Endothelial cell (in vitro differentiated cells): Measurements from ENCODE around the gene LIG1. TPM values are rescaled to one million over a fixed set of nuclear protein-coding genes. Genes with fewer than 3 reads are reported as not detected.

Source experiments
- DNase-seq: peaks from one replicate; pipeline ENCODE4 v3.0.0; 2021; ENCODE audit warnings: low spot score
- H3K27ac Mint-ChIP-seq: one replicate; pipeline ENCODE4 v1.8.0; 2021; ENCODE audit warnings: mixed read lengths, inconsistent platforms; ENCODE audit not compliant: unreplicated experiment
- H3K27me3 Mint-ChIP-seq: one replicate; pipeline ENCODE4 v1.8.0; 2021; ENCODE audit warnings: mild to moderate bottlenecking, moderate library complexity, mixed read lengths, inconsistent platforms; ENCODE audit not compliant: unreplicated experiment
- H3K36me3 Mint-ChIP-seq: one replicate; pipeline ENCODE4 v1.8.0; 2021; ENCODE audit warnings: mild to moderate bottlenecking, low read depth, mixed read lengths, inconsistent platforms; ENCODE audit not compliant: unreplicated experiment
- H3K4me1 Mint-ChIP-seq: one replicate; pipeline ENCODE4 v1.8.0; 2021; ENCODE audit warnings: mild to moderate bottlenecking, mixed read lengths, inconsistent platforms; ENCODE audit not compliant: unreplicated experiment
- H3K4me3 Mint-ChIP-seq: one replicate; pipeline ENCODE4 v1.8.0; 2021; ENCODE audit warnings: mild to moderate bottlenecking, mixed read lengths, inconsistent platforms; ENCODE audit not compliant: unreplicated experiment
- H3K9me3 Mint-ChIP-seq: one replicate; pipeline ENCODE4 v1.8.0; 2021; ENCODE audit warnings: mixed read lengths, inconsistent platforms; ENCODE audit not compliant: unreplicated experiment
- CTCF ChIP-seq: fragments of 200-600 bp; sonication (generic); IDR thresholded peaks from one replicate; pipeline ENCODE4 v1.5.0; 2021; ENCODE audit warnings: antibody characterized with exemption; ENCODE audit not compliant: unreplicated experiment
- total RNA-seq: library from RNA; stranded (reverse); fragmentation: NEBNext Ultra II Directional; extraction: Animal tissue kit (Norgen Biotek cat#: 25700); gene quantifications from one replicate; pipeline ENCODE4 v1.2.1, GENCODE V29; 2021; ENCODE audit not compliant: unreplicated experiment

LIG1 gene
- total RNA-seq, 1 donor from 2014 or later, result 51.5 TPM

GRCh38 chr19:48069435-48069834, 100.7 kb downstream of the LIG1 start:
- no peak for TF ChIP-seq CTCF
- H3K36me3 Mint-ChIP-seq, result no peaks in the 10 kb centered on the region
- peaks cover 5% of the 10 kb centered on the region for H3K27me3 Mint-ChIP-seq
- H3K4me3 Mint-ChIP-seq, result no peak overlapping the region
- DNase-seq, result peak; percentile 5
- H3K4me1 Mint-ChIP-seq, result no peaks in the 10 kb centered on the region
- no peaks in the 10 kb centered on the region for H3K9me3 Mint-ChIP-seq
- H3K27ac Mint-ChIP-seq, result no peak overlapping the region

Other genes with a start within 250 kb of the LIG1 start
- not detected for gene BSPH1, start 178.2 kb downstream of the LIG1 start, total RNA-seq
- not detected for gene ELSPBP1, start 175.7 kb downstream of the LIG1 start, total RNA-seq
- gene CABP5, start 126.3 kb downstream of the LIG1 start, total RNA-seq, result not detected
- gene PLA2G4C, start 59.5 kb downstream of the LIG1 start, total RNA-seq, result 1.1 TPM
- 8.8 TPM for gene ZSWIM9, start 336 bp upstream of the LIG1 start, total RNA-seq
- gene CARD8, start 85.6 kb upstream of the LIG1 start, total RNA-seq, result 210 TPM
- gene ZNF114, start 99.7 kb upstream of the LIG1 start, total RNA-seq, result 12.2 TPM
- gene EMP3, start 155.2 kb upstream of the LIG1 start, total RNA-seq, result 10.0 TPM
- gene TMEM143, start 193.6 kb upstream of the LIG1 start, total RNA-seq, result 8.5 TPM
- not detected for gene SYNGR4, start 194.0 kb upstream of the LIG1 start, total RNA-seq
- 325 TPM for gene KDELR1, start 221.2 kb upstream of the LIG1 start, total RNA-seq
- gene GRIN2D, start 223.3 kb upstream of the LIG1 start, total RNA-seq, result 25.2 TPM